Ishikawa (cell line): ENCODE results near the gene ANXA6.

Source experiments
- CEBPB ChIP-seq: IDR thresholded peaks from 2 replicates; pipeline ENCODE4 v1.6.1; 2012
- CREB1 ChIP-seq: IDR thresholded peaks from 2 replicates; pipeline ENCODE4 v1.6.1; 2012; ENCODE audit warnings: low read depth
- EGR1 ChIP-seq: IDR thresholded peaks from 2 replicates; pipeline ENCODE4 v1.6.1; 2012
- EP300 ChIP-seq: IDR thresholded peaks from 2 replicates; pipeline ENCODE4 v1.6.1; 2012; ENCODE audit warnings: borderline replicate concordance
- FOXM1 ChIP-seq: IDR thresholded peaks from 2 replicates; pipeline ENCODE4 v1.6.1; 2012; ENCODE audit warnings: low read depth, borderline replicate concordance
- NFIC ChIP-seq: IDR thresholded peaks from 2 replicates; pipeline ENCODE4 v1.6.1; 2012
- RAD21 ChIP-seq: IDR thresholded peaks from 2 replicates; pipeline ENCODE4 v1.6.1; 2012; ENCODE audit warnings: low read depth
- TAF1 ChIP-seq: IDR thresholded peaks from 2 replicates; pipeline ENCODE4 v1.6.1; 2012; ENCODE audit warnings: low read depth, mild to moderate bottlenecking
- TCF12 ChIP-seq: IDR thresholded peaks from 2 replicates; pipeline ENCODE4 v1.6.1; 2012; ENCODE audit warnings: low read depth
- TEAD4 ChIP-seq: IDR thresholded peaks from 2 replicates; pipeline ENCODE4 v1.6.1; 2012
- YY1 ChIP-seq: IDR thresholded peaks from 2 replicates; pipeline ENCODE4 v1.6.1; 2012; ENCODE audit warnings: low read depth
- ZBTB7A ChIP-seq: IDR thresholded peaks from 2 replicates; pipeline ENCODE4 v1.6.1; 2012; ENCODE audit warnings: low read depth
- TF ChIP-seq, protein P1 (sequence below): IDR thresholded peaks from 2 replicates; pipeline ENCODE4 v1.6.1; 2012
- TF ChIP-seq, protein P2 (sequence below): IDR thresholded peaks from 2 replicates; pipeline ENCODE4 v1.6.1; 2012
- TF ChIP-seq, protein P3 (sequence below): IDR thresholded peaks from 2 replicates; pipeline ENCODE4 v1.6.1; 2012; ENCODE audit warnings: low read depth, mild to moderate bottlenecking

ANXA6 gene

GRCh38 chr5:151067632-151068432 is 89.7 kb downstream of the ANXA6 start:
- TF ChIP-seq TAF1 = no peak
- TF ChIP-seq CEBPB = no peak
- TF ChIP-seq EP300 = no peak
- no peak for TF ChIP-seq NFIC
- no peak for TF ChIP-seq CREB1
- TF ChIP-seq EGR1 = no peak
- no peak for TF ChIP-seq TCF12

DNA sequence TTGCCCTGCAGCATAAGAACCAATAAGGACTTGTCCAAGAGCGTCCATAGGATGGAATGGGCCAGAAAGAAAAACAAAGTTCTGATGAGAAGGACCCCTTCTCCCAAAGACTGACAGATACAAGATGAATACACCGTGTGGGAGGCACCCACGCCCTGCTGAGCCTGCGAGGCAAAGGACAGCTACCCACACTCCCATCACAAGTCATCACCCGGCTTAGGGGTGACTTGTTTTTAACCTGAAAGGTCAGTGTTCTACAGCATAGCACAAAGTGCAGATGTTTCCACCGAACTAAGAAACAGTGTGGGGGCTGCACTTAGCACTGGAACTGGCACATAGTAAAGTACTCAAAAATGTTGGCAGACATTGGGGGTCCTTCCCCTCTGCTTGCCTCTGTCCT is 90.7 kb downstream of the ANXA6 start:
- TF ChIP-seq TEAD4 (no peak), NFIC (no peak), CREB1 (no peak), ZBTB7A (no peak), YY1 (no peak), TCF12 (no peak), EP300 (no peak), EGR1 (no peak), TAF1 (no peak), CEBPB (no peak), RAD21 (no peak), FOXM1 (no peak)
- TF ChIP-seq, protein P1, sequence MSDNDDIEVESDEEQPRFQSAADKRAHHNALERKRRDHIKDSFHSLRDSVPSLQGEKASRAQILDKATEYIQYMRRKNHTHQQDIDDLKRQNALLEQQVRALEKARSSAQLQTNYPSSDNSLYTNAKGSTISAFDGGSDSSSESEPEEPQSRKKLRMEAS = no peak
- TF ChIP-seq, protein P2, sequence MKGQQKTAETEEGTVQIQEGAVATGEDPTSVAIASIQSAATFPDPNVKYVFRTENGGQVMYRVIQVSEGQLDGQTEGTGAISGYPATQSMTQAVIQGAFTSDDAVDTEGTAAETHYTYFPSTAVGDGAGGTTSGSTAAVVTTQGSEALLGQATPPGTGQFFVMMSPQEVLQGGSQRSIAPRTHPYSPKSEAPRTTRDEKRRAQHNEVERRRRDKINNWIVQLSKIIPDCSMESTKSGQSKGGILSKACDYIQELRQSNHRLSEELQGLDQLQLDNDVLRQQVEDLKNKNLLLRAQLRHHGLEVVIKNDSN = no peak
- TF ChIP-seq, protein P3, sequence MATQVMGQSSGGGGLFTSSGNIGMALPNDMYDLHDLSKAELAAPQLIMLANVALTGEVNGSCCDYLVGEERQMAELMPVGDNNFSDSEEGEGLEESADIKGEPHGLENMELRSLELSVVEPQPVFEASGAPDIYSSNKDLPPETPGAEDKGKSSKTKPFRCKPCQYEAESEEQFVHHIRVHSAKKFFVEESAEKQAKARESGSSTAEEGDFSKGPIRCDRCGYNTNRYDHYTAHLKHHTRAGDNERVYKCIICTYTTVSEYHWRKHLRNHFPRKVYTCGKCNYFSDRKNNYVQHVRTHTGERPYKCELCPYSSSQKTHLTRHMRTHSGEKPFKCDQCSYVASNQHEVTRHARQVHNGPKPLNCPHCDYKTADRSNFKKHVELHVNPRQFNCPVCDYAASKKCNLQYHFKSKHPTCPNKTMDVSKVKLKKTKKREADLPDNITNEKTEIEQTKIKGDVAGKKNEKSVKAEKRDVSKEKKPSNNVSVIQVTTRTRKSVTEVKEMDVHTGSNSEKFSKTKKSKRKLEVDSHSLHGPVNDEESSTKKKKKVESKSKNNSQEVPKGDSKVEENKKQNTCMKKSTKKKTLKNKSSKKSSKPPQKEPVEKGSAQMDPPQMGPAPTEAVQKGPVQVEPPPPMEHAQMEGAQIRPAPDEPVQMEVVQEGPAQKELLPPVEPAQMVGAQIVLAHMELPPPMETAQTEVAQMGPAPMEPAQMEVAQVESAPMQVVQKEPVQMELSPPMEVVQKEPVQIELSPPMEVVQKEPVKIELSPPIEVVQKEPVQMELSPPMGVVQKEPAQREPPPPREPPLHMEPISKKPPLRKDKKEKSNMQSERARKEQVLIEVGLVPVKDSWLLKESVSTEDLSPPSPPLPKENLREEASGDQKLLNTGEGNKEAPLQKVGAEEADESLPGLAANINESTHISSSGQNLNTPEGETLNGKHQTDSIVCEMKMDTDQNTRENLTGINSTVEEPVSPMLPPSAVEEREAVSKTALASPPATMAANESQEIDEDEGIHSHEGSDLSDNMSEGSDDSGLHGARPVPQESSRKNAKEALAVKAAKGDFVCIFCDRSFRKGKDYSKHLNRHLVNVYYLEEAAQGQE = no peak

DNA sequence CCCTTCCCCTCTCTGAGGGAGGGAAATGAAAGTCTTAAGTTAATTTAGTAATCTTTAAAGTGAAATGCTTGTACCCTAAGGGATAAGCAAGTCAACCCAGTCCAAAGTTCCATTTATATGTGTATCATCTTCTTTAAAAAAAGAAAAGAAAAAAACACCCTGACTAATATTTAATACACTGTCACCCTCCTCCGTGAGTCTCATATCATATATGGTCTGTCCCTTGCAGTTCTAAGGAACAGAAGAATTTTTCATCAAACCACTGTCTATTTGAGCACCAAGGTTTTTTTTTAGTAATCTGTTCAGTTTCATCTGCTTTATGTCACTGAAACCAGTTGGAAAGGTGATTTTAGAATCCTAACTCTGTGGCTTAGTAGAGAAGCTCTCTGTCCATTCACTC is 92.0 kb downstream of the ANXA6 start:
- TF ChIP-seq, protein P2 = no peak
- TF ChIP-seq, protein P1 = no peak
- TF ChIP-seq EP300 = no peak
- no peak for TF ChIP-seq EGR1
- no peak for TF ChIP-seq TAF1
- TF ChIP-seq, protein P3 = no peak
- TF ChIP-seq FOXM1 = no peak
- no peak for TF ChIP-seq YY1
- TF ChIP-seq TCF12 = no peak
- no peak for TF ChIP-seq ZBTB7A

- TF ChIP-seq CEBPB (no peak), CREB1 (no peak), EP300 (no peak), NFIC (no peak), ZBTB7A (no peak), RAD21 (no peak), TAF1 (no peak), YY1 (no peak), TEAD4 (no peak), FOXM1 (no peak)
- TF ChIP-seq, protein P1 = no peak
- TF ChIP-seq, protein P3 = no peak
- TF ChIP-seq, protein P2 = no peak
These were observed 92.6 kb downstream of the ANXA6 start for GRCh38 chr5:151064916-151065499.
